HCT116 (cell line): ENCODE measurements around the gene NCBP2L.

ENCODE experiments used
- POLR2AphosphoS5 ChIP-seq: IDR thresholded peaks from 2 replicates; pipeline ENCODE4 v1.6.1; 2011; ENCODE audit warnings: mild to moderate bottlenecking, low read depth, low read length, moderate library complexity
- SIN3A ChIP-seq: IDR thresholded peaks from 2 replicates; pipeline ENCODE4 v1.6.1; 2012; ENCODE audit warnings: low read depth
- SRF ChIP-seq: IDR thresholded peaks from 2 replicates; pipeline ENCODE4 v1.6.1; 2012; ENCODE audit warnings: low read depth
- TF ChIP-seq, protein P1 (sequence below), 3 experiments: fragments of 200-600 bp in 1 of 3; sonication (generic) in 1 of 3; IDR thresholded peaks in 2 of 3; conservative IDR thresholded peaks in 1 of 3; 2 replicates each; pipeline ENCODE4 v1.5.1; 2012 to 2017; ENCODE audit warnings: low read depth in 2 of 3, low read length in 2 of 3, antibody characterized with exemption in 1 of 3, borderline replicate concordance in 1 of 3, control low read depth in 1 of 3, mild to moderate bottlenecking in 1 of 3, mixed read lengths in 1 of 3, mixed run types in 1 of 3, moderate library complexity in 1 of 3; ENCODE audit not compliant: insufficient read depth in 1 of 3

- TF ChIP-seq, protein P1, sequence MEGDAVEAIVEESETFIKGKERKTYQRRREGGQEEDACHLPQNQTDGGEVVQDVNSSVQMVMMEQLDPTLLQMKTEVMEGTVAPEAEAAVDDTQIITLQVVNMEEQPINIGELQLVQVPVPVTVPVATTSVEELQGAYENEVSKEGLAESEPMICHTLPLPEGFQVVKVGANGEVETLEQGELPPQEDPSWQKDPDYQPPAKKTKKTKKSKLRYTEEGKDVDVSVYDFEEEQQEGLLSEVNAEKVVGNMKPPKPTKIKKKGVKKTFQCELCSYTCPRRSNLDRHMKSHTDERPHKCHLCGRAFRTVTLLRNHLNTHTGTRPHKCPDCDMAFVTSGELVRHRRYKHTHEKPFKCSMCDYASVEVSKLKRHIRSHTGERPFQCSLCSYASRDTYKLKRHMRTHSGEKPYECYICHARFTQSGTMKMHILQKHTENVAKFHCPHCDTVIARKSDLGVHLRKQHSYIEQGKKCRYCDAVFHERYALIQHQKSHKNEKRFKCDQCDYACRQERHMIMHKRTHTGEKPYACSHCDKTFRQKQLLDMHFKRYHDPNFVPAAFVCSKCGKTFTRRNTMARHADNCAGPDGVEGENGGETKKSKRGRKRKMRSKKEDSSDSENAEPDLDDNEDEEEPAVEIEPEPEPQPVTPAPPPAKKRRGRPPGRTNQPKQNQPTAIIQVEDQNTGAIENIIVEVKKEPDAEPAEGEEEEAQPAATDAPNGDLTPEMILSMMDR (IDR thresholded peaks at IDR 0.05 in 2 of 3, conservative IDR thresholded peaks at IDR 0.05 in 1 of 3; ENCODE audit: borderline replicate concordance in 1 of 3, insufficient read depth in 1 of 3, low read depth in 2 of 3, low read length in 2 of 3) = no peak
- TF ChIP-seq POLR2AphosphoS5 = no peak
- TF ChIP-seq SIN3A = no peak
- no peak for TF ChIP-seq SRF
These were observed 2.4 kb upstream of the NCBP2L start for GRCh38 chrX:107775000-107775733.
